Activated CD8-positive, alpha-beta memory T cell treated with anti-CD3 and anti-CD28 coated beads, Interleukin-2, amount 50 U/mL, for 48 hours (primary cell): ENCODE data around the gene TRIM26.
"Not testable (repeated sequence)": the region's sequence is repeated elsewhere in the genome, so short reads cannot be mapped to it uniquely, and the experiment has no call there.

Experiments used
- DNase-seq: peaks from one replicate; pipeline ENCODE4 v3.0.0-alpha.2; 2020

Gene TRIM26

DNA sequence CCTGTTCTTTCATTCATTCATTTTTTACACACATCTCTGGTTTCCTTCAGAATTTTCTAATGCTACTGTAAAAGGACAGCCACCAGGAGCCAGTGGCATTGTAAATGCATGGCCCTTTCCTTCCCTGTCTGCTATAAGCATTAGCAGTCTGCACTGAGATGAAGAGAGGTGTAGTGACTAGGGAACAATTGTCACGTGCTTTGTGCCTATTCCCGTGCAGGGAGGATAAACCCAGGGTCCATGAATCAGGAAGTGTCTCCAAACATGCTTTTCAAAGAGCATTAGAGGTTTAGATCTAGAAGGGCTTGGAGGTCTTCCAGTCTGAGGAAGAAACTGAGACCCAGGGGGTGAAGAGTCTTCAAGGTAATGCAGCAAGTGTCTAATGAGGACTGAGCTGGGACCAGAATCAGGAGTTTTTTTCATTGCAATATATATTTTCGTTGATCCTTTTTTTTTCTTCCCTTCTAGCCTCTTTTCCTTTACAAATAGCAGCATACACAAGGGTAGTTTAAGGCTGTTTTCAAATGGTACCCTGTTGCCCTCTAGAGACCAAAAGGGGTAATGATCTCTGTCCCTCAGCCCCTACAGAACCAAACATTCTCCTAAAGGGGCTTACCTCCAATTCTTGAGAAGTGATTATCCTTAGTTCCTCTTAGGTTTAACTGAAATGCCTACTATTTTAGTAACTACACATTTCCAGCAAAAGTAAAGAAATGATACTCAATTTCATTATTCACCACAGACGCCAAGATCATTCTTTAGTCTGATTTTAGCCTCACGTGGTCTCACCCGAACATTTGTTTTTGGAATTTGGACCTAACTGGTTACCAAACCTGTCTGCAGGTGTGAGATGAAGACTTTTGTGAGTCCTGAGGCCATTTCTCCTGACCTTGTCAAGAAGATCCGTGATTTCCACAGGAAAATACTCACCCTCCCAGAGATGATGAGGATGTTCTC lies 43.3 kb downstream of the TRIM26 start:
- no peak for DNase-seq

DNA sequence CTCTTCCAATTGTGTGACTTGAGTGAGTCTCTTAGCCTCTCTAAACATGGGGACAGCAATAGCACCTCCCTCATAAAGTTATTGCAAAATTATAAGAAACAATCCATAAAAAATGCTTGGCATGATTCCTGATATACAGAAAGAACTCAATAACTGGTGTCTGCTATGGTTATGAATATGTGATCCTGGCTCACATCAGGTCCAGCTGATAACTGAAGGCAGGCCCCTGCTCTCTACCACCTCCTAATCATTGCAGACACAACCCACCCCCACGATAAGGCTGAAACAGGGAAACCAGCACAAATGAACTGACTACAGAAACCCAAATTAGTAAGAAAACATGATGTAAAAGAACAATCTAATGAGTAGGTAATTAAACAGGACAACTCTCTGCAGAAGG lies 44.5 kb downstream of the TRIM26 start:
- no peak for DNase-seq

DNA sequence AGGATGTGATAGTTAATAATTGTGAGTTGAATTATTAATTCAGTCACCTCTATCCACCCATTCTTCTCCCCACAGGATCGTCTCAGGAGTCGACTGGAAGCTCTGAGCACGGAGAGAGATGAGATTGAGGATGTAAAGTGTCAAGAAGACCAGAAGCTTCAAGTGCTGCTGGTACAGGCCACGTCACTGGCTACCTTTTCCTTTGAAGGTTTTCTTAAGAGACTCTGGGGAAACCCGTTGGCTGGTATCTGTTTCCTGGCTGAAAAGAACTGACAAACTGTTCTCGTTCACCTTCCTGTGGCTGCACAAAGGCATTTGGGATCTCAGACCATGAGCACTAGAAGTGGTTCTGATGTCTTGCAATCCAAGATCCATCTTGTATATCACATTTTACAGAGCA lies 46.1 kb downstream of the TRIM26 start:
- no peak for DNase-seq

DNA sequence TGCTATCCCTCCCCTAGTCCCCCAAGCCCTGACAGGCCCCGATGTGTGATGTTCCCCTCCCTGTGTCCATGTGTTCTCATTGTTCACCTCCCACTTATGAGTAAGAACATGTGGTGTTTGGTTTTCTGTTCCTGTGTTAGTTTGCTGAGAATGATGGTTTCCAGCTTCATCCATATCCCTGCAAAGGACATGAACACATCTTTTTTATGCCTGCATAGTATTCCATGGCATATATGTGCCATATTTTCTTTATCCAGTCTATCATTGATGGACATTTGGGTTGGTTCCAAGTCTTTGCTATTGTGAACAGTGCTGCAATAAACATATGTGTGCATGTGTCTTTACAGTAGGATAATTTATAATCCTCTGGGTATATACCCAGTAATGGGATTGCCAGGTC lies 48.0 kb downstream of the TRIM26 start:
- not testable (repeated sequence) for DNase-seq

DNA sequence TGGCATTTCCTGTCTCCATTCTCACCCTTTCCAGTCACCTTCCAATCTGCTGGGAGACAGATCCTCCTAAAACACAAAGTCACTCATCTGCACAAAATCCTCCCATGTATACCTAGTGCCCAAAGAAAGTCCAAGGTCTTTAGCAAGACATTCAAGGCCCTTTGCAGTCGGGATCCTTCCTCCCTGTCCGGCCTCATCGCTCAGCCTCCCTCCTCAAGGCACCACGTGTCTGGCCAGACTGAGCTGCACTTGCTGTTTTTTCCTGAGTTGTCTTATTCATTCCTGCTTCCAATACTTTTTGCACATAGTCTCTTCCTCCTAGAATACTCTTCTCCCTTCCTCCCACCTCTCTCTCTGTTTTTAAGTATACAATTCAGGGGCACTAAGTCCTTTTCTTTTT lies 48.5 kb downstream of the TRIM26 start:
- no peak for DNase-seq

DNA sequence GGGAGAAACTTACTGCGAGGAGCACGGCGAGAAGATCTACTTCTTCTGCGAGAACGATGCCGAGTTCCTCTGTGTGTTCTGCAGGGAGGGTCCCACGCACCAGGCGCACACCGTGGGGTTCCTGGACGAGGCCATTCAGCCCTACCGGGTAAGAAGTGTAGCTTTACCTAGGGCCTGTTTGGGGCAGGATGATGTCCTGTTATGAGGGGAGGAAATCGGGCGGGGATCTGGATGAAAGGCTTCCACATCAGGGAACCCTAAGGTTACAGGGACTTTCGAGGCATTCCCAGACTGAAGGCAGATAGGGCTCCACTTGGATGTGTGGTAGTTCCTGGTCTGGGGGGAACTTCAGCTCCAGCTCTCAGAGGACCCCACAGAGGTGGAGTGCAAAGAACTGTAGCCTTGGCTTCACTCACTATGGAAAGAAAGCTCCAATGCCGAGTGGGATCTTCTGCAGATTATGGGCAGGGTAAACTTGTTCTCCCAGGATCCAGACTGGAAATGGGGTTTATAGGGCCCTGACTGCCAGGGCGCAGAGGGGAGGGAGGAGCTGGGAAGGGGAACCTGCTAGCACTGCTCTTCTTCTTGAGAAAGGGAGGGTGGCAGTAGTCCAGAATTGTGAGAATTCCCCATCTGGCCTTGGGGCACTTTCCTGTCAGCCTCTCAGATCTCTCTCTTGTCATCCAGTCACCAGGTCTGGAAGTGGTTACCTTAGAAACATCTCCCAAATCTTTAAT lies 49.1 kb downstream of the TRIM26 start:
- no peak for DNase-seq

DNA sequence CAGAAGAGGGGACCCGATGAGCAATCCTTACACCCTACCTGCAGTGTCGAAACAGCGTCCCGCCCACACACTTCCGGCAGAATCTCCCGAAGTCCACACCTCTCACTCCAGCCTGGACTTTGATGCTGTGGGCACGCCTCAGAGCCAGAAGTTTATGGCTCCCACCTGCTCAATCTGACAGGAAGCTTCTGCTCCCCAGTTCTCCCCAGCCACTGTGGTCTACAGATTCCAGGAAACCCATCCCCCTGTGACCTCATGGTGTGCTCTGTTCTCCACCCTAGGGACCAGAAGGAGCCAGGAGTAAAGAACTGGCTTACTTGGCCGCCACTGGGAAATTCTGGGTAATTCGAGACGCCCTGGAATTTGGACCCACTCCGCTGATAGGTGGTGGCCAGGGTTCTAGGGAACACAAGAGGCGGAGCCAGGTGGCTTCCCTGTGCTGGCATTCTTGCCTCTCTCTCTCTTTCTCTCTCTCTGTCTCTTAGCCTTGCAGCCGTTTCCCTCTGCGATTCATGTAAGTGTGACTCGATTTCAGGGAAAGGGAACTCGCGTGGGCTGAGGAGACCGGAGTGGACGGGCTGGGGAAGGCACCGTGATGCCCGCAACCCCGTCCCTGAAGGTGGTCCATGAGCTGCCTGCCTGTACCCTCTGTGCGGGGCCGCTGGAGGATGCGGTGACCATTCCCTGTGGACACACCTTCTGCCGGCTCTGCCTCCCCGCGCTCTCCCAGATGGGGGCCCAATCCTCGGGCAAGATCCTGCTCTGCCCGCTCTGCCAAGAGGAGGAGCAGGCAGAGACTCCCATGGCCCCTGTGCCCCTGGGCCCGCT lies 49.9 kb downstream of the TRIM26 start, which contains the start of gene TRIM15:
TRIM15 (plus strand) TSS at position 457 of the 828 bp plus-strand sequence; CDS start at position 596, 139 bp downstream.
- DNase-seq, result peak; percentile 81

DNA sequence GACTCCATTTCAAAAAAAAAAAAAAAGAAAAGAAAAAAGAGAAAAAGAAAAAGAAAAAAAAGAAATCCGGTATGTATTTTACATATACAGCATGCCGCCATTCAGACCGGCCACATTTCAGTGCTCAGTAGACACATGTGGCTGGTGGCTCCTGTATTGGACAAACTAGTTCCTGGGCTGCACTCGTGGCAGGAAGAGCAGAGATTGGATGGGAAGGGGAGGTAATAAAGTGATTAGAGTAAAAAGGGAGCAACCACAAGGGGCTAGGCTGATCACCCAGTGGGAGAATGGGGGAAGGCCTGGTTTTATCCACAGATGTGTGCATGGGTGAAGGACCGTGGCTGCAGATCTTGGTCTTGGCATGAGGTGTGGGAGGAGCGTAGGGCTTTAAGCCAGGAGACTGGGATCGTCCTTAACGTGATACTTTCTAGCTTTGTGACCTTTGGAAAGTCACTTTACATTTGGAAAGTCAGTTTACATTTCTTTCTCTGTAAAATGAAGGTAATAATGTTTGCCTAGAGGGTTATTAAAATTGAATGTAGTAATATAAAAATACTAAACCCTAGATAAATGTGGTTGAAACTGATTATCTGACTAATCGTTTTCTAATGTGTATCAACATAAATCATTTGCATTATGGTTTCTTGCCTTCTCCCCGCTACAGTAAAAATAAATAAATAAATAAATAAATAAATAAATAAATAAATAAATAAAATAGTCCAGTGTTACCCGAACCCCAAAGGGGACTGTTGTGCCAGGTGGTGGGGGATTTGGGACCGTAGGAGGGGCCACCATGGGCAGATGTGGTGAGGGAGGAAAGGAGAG lies 50.7 kb downstream of the TRIM26 start:
- no peak for DNase-seq

DNA sequence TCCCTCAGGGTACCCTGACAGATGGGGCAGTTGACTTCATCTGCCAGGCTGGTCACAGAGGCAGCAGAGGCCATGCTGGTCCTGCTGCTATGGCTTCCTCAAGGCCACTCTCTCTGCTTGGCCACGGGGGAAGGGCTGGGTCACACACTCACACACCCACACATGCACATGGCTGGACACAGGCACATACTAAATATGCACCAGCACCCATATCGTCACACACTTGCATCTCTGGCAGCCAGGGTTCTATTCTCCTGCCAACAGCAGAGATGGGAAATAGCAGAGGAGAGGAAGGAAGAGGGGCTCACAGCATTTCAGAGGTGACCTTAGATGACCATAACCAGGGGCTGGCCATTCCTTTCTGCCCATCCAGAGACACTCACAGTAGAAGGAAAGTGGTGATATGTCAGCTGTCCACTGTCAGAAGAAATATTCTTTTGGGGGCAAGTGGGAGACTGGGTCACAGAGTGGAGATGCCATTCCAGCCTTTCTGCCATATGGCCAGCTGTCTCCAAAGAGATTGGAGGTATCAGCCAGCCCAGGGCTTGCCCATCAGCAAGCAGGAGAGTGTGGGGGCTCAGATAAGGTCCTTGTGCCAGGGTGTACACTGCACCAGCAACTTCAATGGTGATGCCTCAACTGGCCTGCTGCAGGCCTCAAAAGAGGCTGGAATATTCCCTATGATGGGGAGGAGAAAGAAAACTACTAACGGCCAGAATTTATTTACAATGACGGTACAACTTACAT lies 52.2 kb downstream of the TRIM26 start, which contains the start of gene TRIM10:
TRIM10 (minus strand) TSS at position 427 of the 747 bp plus-strand sequence; CDS start at position 74, 353 bp downstream.
- no peak for DNase-seq

DNA sequence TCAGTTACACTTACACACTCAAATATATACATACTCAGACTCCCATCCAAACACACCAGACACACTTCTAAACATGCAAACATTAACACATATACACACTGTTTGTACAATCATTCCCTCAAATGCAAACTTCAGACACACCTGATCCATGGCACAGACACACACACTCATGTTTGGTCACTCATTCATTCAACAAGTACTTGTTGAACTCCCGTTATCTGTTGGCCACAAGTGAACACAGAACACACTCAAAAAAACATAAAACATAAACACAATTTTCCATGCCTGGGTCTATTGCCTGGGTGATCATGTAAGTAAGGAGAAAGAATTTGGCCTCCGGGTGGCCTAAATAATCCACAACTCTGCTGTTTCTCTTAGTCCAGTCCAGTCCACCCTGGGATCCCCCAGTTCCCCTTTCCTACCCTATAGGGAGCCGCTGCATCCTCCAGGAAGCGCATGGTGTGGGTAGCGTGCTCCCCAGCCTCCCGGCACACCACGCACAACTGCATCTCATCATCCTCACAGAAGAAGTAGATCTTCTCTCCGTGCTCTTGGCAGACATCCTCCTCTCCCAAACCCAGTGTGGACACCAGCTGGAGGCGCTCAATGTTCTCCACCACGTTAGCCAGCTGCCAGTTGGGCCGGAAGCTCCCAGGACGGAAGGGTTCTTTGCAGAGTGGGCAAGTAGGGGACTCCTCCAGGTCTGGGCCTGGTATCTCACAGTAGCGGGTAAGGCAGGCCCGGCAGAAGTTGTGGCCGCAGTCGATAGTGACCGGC lies 53.0 kb downstream of the TRIM26 start:
- DNase-seq, result no peak

DNA sequence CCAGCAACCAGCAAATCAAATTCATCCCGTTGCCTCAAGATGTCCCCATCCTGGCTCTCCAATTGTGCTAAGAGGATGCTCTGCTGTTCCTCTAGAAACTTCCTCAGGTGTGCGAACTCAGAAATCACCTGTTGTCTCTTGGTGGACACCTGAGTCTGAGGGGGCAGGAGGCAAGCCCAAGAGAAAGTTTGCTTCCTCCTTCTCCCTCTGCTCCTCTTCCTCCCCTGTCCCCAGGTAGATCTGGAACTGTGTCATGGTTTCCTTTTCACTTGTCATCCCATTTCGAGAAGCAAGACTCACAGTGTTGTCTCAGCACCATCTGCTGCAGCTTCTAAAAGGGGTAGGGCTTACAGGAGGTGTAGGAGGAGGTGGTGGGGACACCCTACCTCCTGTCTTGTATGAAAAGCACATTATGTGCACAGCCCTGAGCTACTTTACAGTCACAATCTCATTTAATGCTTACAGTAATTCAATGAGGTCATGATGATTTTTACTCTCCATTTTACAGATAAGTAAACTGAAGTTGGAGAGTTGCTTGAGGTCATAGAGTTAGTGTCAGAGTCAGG lies 54.6 kb downstream of the TRIM26 start:
- DNase-seq, result no peak

DNA sequence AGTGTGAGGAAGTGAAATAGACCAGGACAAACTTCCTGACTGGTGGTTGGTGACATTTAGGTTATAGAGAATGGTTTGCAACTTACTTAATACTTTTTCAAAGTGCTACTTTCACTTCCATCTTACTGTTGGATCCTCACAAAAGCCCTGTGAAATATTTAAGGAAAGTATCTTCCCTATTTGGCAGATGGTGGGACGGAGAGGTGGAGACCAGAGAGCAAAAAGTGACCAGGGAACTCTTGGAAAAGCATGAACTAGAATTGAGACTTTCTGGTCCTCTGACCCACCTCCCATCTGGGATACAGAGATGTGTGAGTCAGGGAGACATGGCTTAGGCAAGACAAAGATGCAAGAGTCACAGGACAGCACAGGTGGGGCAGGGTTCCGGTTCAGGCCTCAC lies 55.2 kb downstream of the TRIM26 start:
- no peak for DNase-seq

DNA sequence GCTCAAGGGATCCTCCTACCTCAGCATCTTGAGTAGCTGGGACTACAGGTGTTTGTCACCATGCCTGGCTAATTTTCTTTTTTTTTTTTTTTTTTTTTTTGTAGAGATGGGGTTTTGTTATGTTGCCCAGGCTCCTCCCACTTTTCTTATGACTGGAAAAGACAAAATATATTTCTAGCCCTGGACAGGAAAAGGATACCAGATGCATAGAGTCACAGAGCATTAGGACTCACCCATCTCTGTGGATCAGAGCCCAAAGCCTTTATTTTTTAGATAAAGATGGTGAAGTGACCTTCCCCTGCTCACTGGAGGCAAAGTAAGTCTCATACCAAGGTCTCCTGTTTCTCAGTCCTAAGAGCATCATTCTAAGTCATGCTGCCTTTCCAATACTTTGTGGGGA lies 55.6 kb downstream of the TRIM26 start:
- no peak for DNase-seq

DNA sequence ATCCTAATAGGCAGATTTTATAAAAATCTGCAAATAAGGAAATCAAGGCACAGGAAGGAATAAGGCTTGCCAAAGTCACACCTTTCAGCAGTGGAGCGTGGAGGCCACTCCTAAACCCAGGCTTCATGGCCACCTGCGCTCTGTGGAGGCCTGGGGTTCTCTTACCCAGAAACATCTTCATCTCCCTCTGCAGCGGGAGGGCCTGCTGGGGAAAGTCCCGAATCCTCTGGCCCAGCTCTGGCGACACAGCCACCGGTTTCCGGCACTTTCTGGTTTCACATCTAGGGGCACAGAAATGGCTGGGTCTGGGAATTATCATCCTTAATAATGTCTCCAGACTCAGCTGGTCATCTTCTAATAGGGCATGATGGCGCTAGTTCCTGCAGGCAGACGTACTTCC lies 56.4 kb downstream of the TRIM26 start:
- DNase-seq, result no peak

DNA sequence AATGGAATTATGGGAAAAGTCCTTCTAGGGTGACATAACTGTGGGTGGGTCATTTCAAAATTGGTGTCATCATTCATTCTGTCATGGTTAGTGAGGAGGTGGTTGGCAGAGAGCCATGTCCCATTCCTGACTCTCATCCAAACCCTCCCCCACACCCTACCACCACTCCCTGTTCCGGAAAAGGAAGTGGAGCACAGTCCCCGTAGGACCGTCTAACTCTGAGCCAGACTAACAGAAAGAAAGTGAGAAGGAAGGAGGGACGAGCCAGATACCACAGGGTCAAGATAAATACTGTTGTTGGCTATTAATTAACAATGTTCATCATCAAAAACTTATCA lies 57.0 kb downstream of the TRIM26 start:
- no peak for DNase-seq

DNA sequence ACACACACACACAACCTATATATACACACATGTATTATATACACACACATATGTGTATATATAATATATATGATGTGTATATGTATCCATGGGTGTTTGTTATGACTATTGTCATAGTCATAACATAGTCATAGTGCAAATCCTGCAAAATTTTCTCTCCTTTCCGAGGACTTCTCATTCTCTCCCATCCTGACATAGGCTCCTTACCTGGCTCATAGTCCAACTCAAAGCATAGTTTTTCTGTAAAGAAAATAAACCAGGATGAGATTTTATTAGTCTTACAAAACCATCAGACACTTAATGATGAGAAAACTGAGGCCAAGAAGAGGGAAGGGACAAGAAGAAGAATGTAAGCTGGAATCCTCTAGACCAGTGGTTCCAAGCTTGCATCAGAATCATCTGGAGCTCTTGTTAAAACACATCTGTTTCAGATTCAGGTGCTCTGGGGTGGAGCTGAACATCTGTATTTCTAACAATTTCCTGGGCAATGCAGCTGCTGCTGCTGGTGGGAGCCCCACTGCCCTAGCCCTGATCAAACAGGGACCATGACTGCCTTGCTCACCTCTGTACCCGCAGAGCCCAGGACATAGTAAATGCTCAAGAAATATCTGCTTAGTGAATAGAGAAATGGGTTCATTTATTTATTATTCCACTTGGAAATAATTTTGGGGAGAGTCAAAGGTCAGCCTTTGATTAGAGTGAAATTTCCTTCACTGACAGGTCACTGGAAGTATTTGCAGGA lies 57.5 kb downstream of the TRIM26 start:
- no peak for DNase-seq

DNA sequence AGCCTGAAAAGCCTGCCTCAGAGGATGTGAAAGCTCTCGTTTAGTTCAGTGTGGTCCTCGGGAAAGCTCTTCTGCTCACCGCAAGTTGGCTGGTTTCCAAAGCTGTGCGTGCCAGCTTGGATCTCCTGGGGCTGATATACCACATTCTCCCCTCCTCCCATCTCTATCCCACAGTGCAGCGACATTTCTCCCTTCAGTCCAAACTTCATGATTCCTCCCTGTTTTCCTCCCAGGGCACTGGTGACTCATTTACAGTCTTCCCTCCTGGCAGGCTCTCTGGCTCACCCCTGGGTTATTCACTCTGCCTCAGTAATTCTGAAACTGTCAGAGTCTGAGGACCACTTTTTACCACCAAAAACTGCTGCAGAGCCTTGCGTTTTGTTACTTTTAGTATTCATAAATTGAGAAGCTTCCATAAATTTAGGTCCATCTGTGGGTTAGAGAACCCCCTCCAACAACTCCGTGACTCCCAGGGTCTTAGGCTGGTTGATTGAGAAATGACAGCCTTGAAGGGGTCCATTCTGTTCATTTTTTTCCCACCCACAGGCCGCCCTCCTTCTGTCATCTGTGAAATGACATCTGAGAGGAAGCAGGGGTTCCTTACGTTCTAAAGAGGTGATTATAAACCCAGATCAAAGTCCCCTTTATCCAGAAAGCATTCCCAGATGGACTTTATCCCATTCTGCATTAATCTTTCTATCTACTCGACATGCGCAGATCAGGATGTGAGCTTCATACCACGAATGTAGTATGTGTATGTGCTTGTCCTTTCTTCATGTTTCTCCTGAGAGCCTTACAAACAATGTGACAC lies 58.3 kb downstream of the TRIM26 start:
- DNase-seq, result no peak

DNA sequence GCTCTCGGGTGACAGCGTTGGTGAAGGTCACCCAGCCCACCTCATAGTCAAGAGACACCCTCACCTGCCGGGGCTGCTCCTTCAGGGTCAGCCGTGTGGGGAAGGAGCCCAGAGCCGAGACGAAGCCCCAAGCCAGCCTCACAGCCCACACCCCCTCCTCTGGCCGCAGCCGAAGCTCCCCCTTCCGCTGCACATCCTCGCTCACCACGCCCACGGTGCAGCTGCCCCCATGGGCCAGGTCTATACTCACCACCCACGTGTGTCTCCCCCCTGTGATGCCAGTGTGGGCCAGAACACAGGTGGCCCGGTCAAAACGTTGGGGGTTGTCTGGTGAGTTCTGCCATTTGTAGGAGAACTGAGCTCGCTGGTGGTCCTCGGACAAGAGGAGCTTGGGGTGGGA lies 59.1 kb downstream of the TRIM26 start:
- no peak for DNase-seq
